Fibroblast of lung (primary cell): ENCODE measurements around the gene OSBPL9. TPM values are rescaled to one million over a fixed set of nuclear protein-coding genes. Genes with fewer than 3 reads are reported as not detected.

Experiments used
- DNase-seq, 2 donors: peaks; one replicate each; pipeline versions ENCODE4 v3.0.0 to v3.0.0-alpha.2; 2010; ENCODE audit warnings: low read depth in 2 of 2
- H2AFZ ChIP-seq: 2 replicates; pipeline ENCODE4 v1.5.1; 2012; ENCODE audit warnings: low read length, control low read depth, inconsistent platforms
- H3K27ac ChIP-seq: 2 replicates; pipeline ENCODE4 v1.5.1; 2011; ENCODE audit warnings: low read length, control low read depth; ENCODE audit not compliant: insufficient read depth
- H3K27me3 ChIP-seq: 2 replicates; pipeline ENCODE4 v1.5.1; 2011; ENCODE audit warnings: mild to moderate bottlenecking, low read length; ENCODE audit not compliant: control insufficient read depth, insufficient read depth
- H3K36me3 ChIP-seq: 2 replicates; pipeline ENCODE4 v1.5.1; 2011; ENCODE audit warnings: low read length; ENCODE audit not compliant: control insufficient read depth, insufficient read depth
- H3K4me1 ChIP-seq: 2 replicates; pipeline ENCODE4 v1.5.1; 2011; ENCODE audit warnings: low read length; ENCODE audit not compliant: control insufficient read depth, insufficient read depth; ENCODE audit errors: extremely low read depth
- H3K4me2 ChIP-seq: 2 replicates; pipeline ENCODE4 v1.5.1; 2011; ENCODE audit warnings: low read length, control low read depth; ENCODE audit not compliant: insufficient read depth; ENCODE audit errors: extremely low read depth
- H3K4me3 ChIP-seq, 4 experiments: fragments of 200-600 bp in 1 of 4; sonication (generic) in 1 of 4; replicated peaks in 1 of 4; 2 replicates each; pipeline ENCODE4 v1.5.1; 2011 to 2016; ENCODE audit warnings: low read length in 4 of 4, low read depth in 3 of 4, mild to moderate bottlenecking in 3 of 4, control low read depth in 2 of 4, inconsistent platforms in 1 of 4, mixed read lengths in 1 of 4; ENCODE audit not compliant: insufficient read depth in 1 of 4; ENCODE audit errors: control extremely low read depth in 1 of 4
- H3K79me2 ChIP-seq: 2 replicates; pipeline ENCODE4 v1.5.1; 2012; ENCODE audit warnings: mild to moderate bottlenecking, low read length, inconsistent platforms; ENCODE audit not compliant: control insufficient read depth, insufficient read depth
- H3K9ac ChIP-seq: 2 replicates; pipeline ENCODE4 v1.5.1; 2011; ENCODE audit warnings: mild to moderate bottlenecking, low read length, control low read depth; ENCODE audit not compliant: insufficient read depth
- H3K9me3 ChIP-seq: 2 replicates; pipeline ENCODE4 v1.5.1; 2012; ENCODE audit warnings: low read depth, low read length; ENCODE audit not compliant: control insufficient read depth, insufficient read depth
- H4K20me1 ChIP-seq: 2 replicates; pipeline ENCODE4 v1.5.1; 2011; ENCODE audit warnings: low read length; ENCODE audit not compliant: control insufficient read depth, insufficient read depth; ENCODE audit errors: extremely low read depth
- EZH2 ChIP-seq: IDR thresholded peaks from 2 replicates; pipeline ENCODE4 v1.5.1; 2012; ENCODE audit warnings: low read length, control low read depth, mild to moderate bottlenecking; ENCODE audit errors: missing control alignments
- polyA plus RNA-seq, 2 donors: library from polyadenylated mRNA; depleted of rRNA in 1 of 2; stranded (reverse) in 1 of 2; unstranded in 1 of 2; fragments of >200 nt; gene quantifications; 2 replicates each; pipeline ENCODE4 v1.2.1, GENCODE V29; 2011 to 2012; ENCODE audit warnings: missing spikeins in 1 of 2
- total RNA-seq: library from RNA; depleted of rRNA; stranded (reverse); fragments of >200 nt; gene quantifications from 2 replicates; pipeline ENCODE4 v1.2.1, GENCODE V29; 2014
- TF ChIP-seq, protein P1 (sequence below), 2 donors: IDR thresholded peaks in 1 of 2; conservative IDR thresholded peaks in 1 of 2; 1 replicate in 1 of 2; 2 replicates in 1 of 2; pipeline ENCODE4 v1.5.1; 2011 to 2012; ENCODE audit warnings: low read length in 2 of 2, control low read depth in 1 of 2, inconsistent platforms in 1 of 2, low read depth in 1 of 2, mild to moderate bottlenecking in 1 of 2

Gene OSBPL9
- total and polyA plus RNA-seq, 2 donors (not counting 1 experiment from before 2014, with no cell fraction given): 62.5 to 90.7 TPM

DNA sequence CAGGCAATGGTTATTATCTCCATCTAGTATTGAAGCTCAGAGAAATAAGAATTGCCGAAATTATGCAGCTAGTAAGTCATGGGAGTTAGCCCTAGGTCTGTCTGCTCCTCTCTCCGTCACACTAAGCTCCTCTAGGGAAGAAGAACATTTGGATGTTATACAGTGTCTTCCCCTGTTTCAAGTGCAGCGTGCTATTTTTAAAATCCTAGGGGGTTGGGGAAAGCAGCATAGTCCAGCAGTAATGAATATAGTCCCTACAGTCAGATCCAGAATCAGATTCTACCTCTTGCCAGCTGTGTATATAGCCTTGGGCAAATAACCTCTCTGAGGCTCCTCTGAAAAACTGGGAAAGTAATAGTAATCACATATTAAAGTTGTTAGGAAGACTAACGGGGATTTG lies 44.5 kb upstream of the OSBPL9 start:
- Histone ChIP-seq H3K4me2 (no peak overlapping the region), H3K4me1 (peaks cover 7% of the 10 kb centered on the region), H3K36me3 (no peaks in the 10 kb centered on the region), H2AFZ (no peak overlapping the region), H3K27me3 (no peaks in the 10 kb centered on the region), H3K27ac (no peak overlapping the region), H3K9ac (no peak overlapping the region), H4K20me1 (no peaks in the 10 kb centered on the region), H3K79me2 (no peaks in the 10 kb centered on the region), H3K9me3 (no peaks in the 10 kb centered on the region), H3K4me3 (no peak overlapping the region)
- DNase-seq: no peak
- TF ChIP-seq, protein P1, sequence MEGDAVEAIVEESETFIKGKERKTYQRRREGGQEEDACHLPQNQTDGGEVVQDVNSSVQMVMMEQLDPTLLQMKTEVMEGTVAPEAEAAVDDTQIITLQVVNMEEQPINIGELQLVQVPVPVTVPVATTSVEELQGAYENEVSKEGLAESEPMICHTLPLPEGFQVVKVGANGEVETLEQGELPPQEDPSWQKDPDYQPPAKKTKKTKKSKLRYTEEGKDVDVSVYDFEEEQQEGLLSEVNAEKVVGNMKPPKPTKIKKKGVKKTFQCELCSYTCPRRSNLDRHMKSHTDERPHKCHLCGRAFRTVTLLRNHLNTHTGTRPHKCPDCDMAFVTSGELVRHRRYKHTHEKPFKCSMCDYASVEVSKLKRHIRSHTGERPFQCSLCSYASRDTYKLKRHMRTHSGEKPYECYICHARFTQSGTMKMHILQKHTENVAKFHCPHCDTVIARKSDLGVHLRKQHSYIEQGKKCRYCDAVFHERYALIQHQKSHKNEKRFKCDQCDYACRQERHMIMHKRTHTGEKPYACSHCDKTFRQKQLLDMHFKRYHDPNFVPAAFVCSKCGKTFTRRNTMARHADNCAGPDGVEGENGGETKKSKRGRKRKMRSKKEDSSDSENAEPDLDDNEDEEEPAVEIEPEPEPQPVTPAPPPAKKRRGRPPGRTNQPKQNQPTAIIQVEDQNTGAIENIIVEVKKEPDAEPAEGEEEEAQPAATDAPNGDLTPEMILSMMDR (conservative IDR thresholded peaks at IDR 0.05 in 1 of 2, IDR thresholded peaks at IDR 0.05 in 1 of 2; ENCODE audit: low read depth in 1 of 2, low read length in 2 of 2): no peak
- no peak for TF ChIP-seq EZH2

- Histone ChIP-seq H3K4me2 (no peak overlapping the region), H3K27me3 (no peaks in the 10 kb centered on the region), H3K27ac (no peak overlapping the region), H4K20me1 (no peaks in the 10 kb centered on the region), H3K36me3 (no peaks in the 10 kb centered on the region), H2AFZ (no peak overlapping the region), H3K9me3 (no peaks in the 10 kb centered on the region), H3K4me3 (no peak overlapping the region), H3K9ac (no peak overlapping the region), H3K79me2 (no peaks in the 10 kb centered on the region), H3K4me1 (peaks cover 3% of the 10 kb centered on the region)
- no peak for DNase-seq
- TF ChIP-seq, protein P1 (conservative IDR thresholded peaks at IDR 0.05 in 1 of 2, IDR thresholded peaks at IDR 0.05 in 1 of 2; ENCODE audit: low read depth in 1 of 2, low read length in 2 of 2): no peak
- no peak for TF ChIP-seq EZH2
These were observed 42.1 kb upstream of the OSBPL9 start for GRCh38 chr1:51574796-51575195.

GRCh38 chr1:51575406-51576084 lies 41.3 kb upstream of the OSBPL9 start:
- no peaks in the 10 kb centered on the region for H3K36me3 ChIP-seq
- H3K79me2 ChIP-seq: no peaks in the 10 kb centered on the region
- H3K4me2 ChIP-seq: no peak overlapping the region
- H3K9ac ChIP-seq: no peak overlapping the region
- H3K27ac ChIP-seq: no peak overlapping the region
- H3K4me1 ChIP-seq: peaks cover 2% of the 10 kb centered on the region
- no peak overlapping the region for H2AFZ ChIP-seq
- H3K4me3 ChIP-seq: no peak overlapping the region
- no peaks in the 10 kb centered on the region for H3K9me3 ChIP-seq
- no peaks in the 10 kb centered on the region for H3K27me3 ChIP-seq
- no peak for TF ChIP-seq EZH2
- TF ChIP-seq, protein P1 (conservative IDR thresholded peaks at IDR 0.05 in 1 of 2, IDR thresholded peaks at IDR 0.05 in 1 of 2; ENCODE audit: low read depth in 1 of 2, low read length in 2 of 2): no peak
- no peaks in the 10 kb centered on the region for H4K20me1 ChIP-seq
- DNase-seq: peak; percentile 26 to 57
